K562 (cell line): Measurements from ENCODE around the gene FAM89B. TPM values are rescaled to one million over a fixed set of nuclear protein-coding genes. Genes with fewer than 3 reads are reported as not detected.

Experiments used
- CHD4 ChIP-seq: fragments of 200-600 bp; sonication (generic); IDR thresholded peaks from 3 replicates; pipeline ENCODE4 v1.6.1; 2012; ENCODE audit warnings: low read depth, mild to moderate bottlenecking, mixed read lengths, low read length, inconsistent platforms; ENCODE audit not compliant: insufficient read depth, insufficient replicate concordance, poor library complexity, severe bottlenecking
- CLOCK ChIP-seq: fragments of 250-450 bp; sonication (Bioruptor Pico); IDR thresholded peaks from 2 replicates; pipeline ENCODE4 v1.4.0; 2020; ENCODE audit warnings: mild to moderate bottlenecking, moderate library complexity, borderline replicate concordance
- HBP1 ChIP-seq: fragments of 450-650 bp; formaldehyde crosslinking; IDR thresholded peaks from 2 replicates; pipeline ENCODE4 v1.4.0; 2022; ENCODE audit warnings: missing genetic modification characterization
- HMBOX1 ChIP-seq: sonication (generic); IDR thresholded peaks from 2 replicates; pipeline ENCODE4 v1.6.1; 2016
- HMGXB4 ChIP-seq: sonication (generic); formaldehyde crosslinking; IDR thresholded peaks from 2 replicates; pipeline ENCODE4 v1.8.1; 2023; ENCODE audit warnings: mild to moderate bottlenecking, missing genetic modification reagents
- MTA3 ChIP-seq: fragments of 450-650 bp; formaldehyde crosslinking; IDR thresholded peaks from 2 replicates; pipeline ENCODE4 v1.6.1; 2017; ENCODE audit warnings: mild to moderate bottlenecking, borderline replicate concordance
- NFYB ChIP-seq: IDR thresholded peaks from 2 replicates; pipeline ENCODE4 v1.6.1; 2011; ENCODE audit warnings: mild to moderate bottlenecking, moderate library complexity; ENCODE audit not compliant: insufficient read length; ENCODE audit errors: extremely low read depth
- POU5F1 ChIP-seq: fragments of 150-350 bp; IDR thresholded peaks from 2 replicates; pipeline ENCODE4 v1.6.1; 2014; ENCODE audit warnings: borderline replicate concordance, low read length, low read depth, mild to moderate bottlenecking; ENCODE audit not compliant: partially characterized antibody
- RHOXF2B ChIP-seq: fragments of 250-450 bp; sonication (Bioruptor Pico); conservative IDR thresholded peaks from 2 replicates; pipeline ENCODE4 v1.5.1; 2021
- ZBTB33 ChIP-seq: sonication (generic); formaldehyde crosslinking; IDR thresholded peaks from 2 replicates; pipeline ENCODE4 v1.8.1; 2023; ENCODE audit warnings: mild to moderate bottlenecking, missing genetic modification reagents
- ZNF3 ChIP-seq: fragments of 250-450 bp; sonication (Bioruptor Pico); IDR thresholded peaks from 2 replicates; pipeline ENCODE4 v1.5.0; 2021; ENCODE audit warnings: mild to moderate bottlenecking, moderate library complexity
- ZNF316 ChIP-seq: fragments of 450-650 bp; IDR thresholded peaks from 2 replicates; pipeline ENCODE4 v1.6.1; 2016
- ZNF384 ChIP-seq: IDR thresholded peaks from 2 replicates; pipeline ENCODE4 v1.6.1; 2012; ENCODE audit warnings: low read depth, low read length, improper control_type of control experiment
- ZNF518B ChIP-seq: fragments of 250-450 bp; sonication (Bioruptor Pico); IDR thresholded peaks from 2 replicates; pipeline ENCODE4 v1.5.0; 2021; ENCODE audit warnings: mild to moderate bottlenecking, moderate library complexity
- polyA plus RNA-seq, 8 experiments: library from polyadenylated mRNA; depleted of rRNA in 4 of 8; stranded (reverse) in 5 of 8; unstranded in 3 of 8; fragments of >200 nt; fragmentation: Nextera tagmentation in 2 of 8; fragmentation: Illumina TruSeq in 1 of 8; extraction: Ambion mirVana in 2 of 8; extraction: Trizol in 1 of 8; gene quantifications; 2 replicates each; pipeline versions ENCODE4 v1.2.1 to v1.2.3, GENCODE V29; 2011 to 2014; ENCODE audit warnings: inconsistent platforms in 1 of 8, missing spikeins in 1 of 8
- total RNA-seq, 7 experiments: library from RNA; depleted of rRNA in 6 of 7; stranded (reverse); fragments of >200 nt in 6 of 7; fragmentation: Illumina TruSeq in 2 of 7; extraction: Trizol in 2 of 7; gene quantifications; 2 replicates each; pipeline versions ENCODE4 v1.2.1 to v1.2.3, GENCODE V29; 2011 to 2021; ENCODE audit warnings: low replicate concordance in 1 of 7

Gene FAM89B
- total and polyA plus RNA-seq, 9 of the 15 experiments (the other 6 are each of a cell fraction or from before 2014, with no cell fraction given) = 0.32 to 27.6 (median 11.9) TPM

- TF ChIP-seq ZBTB33 (CRISPR knock-in tag) = peak; percentile 99
- TF ChIP-seq MTA3 = no peak
- TF ChIP-seq ZNF316 = no peak
- peak; percentile 84 for TF ChIP-seq ZNF384
- TF ChIP-seq ZNF518B (CRISPR knock-in tag) = no peak
- no peak for TF ChIP-seq RHOXF2B (CRISPR knock-in tag)
- no peak for TF ChIP-seq CHD4
- no peak for TF ChIP-seq HBP1 (CRISPR knock-in tag)
- TF ChIP-seq HMGXB4 (CRISPR knock-in tag) = no peak
- TF ChIP-seq POU5F1 = no peak
- TF ChIP-seq ZNF3 (CRISPR knock-in tag) = no peak
- TF ChIP-seq CLOCK (CRISPR knock-in tag) = no peak
- TF ChIP-seq HMBOX1 = no peak
- TF ChIP-seq NFYB = peak; percentile 2
These were observed 34.7 kb downstream of the FAM89B start (continued) for GRCh38 chr11:65606876-65607613.
